IPS-20b (cell line): ENCODE measurements around the gene LPP.

Experiments
- H3K27ac ChIP-seq: one replicate; pipeline ENCODE4 v1.5.1; 2013; ENCODE audit warnings: low read length
- H3K27me3 ChIP-seq: 2 replicates; pipeline ENCODE4 v1.6.1; 2013; ENCODE audit warnings: mild to moderate bottlenecking, low read length, inconsistent platforms; ENCODE audit not compliant: insufficient read depth
- H3K36me3 ChIP-seq: 2 replicates; pipeline ENCODE4 v1.6.1; 2013; ENCODE audit warnings: low read depth, mild to moderate bottlenecking, inconsistent platforms, low read length, moderate library complexity; ENCODE audit not compliant: insufficient read depth
- H3K4me1 ChIP-seq: 2 replicates; pipeline ENCODE4 v1.6.1; 2013; ENCODE audit warnings: mild to moderate bottlenecking, control low read depth, inconsistent platforms, low read length, moderate library complexity; ENCODE audit not compliant: insufficient read depth
- H3K4me3 ChIP-seq: 2 replicates; pipeline ENCODE4 v1.5.1; 2013; ENCODE audit warnings: mild to moderate bottlenecking, low read length, inconsistent platforms
- H3K9ac ChIP-seq: 2 replicates; pipeline ENCODE4 v1.6.1; 2013; ENCODE audit warnings: low read depth, mild to moderate bottlenecking, inconsistent platforms, low read length, moderate library complexity
- H3K9me3 ChIP-seq: 2 replicates; pipeline ENCODE4 v1.6.1; 2013; ENCODE audit warnings: mild to moderate bottlenecking, low read depth, low read length, inconsistent platforms; ENCODE audit not compliant: insufficient read depth

The LPP gene

DNA sequence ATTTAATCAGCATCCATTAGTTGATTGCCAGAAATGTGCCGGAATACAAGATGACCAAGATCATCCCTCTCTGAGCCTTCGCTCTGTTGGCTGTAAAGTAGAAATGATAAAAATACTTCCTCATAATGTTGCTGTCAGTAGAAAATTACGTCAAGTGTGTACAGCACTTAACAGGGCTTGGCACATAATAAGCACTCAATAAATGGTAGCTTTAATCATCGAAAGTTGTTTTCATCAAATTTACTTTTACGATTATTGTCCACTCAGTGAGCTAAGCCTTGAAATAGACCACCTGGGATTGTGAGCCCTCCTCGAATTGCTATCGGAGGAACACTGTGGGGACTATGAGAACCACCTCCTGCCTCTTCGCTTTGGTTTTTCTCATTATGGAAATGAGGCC, 716.5 kb downstream of the LPP start:
- Histone ChIP-seq H3K36me3 (peaks cover 13% of the 10 kb centered on the region; the same call in 1 of the 2 replicates), H3K9me3 (no peaks in the 10 kb centered on the region), H3K27me3 (no peaks in the 10 kb centered on the region), H3K4me3 (no peak overlapping the region), H3K27ac (no peak overlapping the region), H3K9ac (no peak overlapping the region), H3K4me1 (no peaks in the 10 kb centered on the region)

DNA sequence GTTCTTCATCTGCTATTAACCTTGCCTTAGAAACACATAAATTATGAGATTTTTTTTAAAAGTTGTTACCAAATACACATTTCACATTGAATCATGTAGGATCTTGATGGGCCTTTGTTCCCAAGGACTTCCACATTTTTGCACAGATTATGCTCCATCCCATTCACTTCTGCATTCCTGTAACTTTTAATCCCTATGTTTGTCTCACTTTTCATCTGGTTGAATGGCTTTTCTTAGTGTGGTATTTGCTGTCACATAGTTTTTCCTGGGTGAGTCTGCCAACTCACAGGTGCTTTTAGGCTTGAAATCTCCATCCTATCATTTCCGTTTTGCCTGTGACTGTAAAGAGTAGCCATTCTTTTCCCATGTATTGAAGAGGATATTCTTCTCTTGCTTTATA, 720.6 kb downstream of the LPP start:
- Histone ChIP-seq H3K4me3 (no peak overlapping the region), H3K27me3 (no peaks in the 10 kb centered on the region), H3K36me3 (peaks cover 13% of the 10 kb centered on the region; the same call in 1 of the 2 replicates), H3K27ac (no peak overlapping the region), H3K9me3 (no peaks in the 10 kb centered on the region), H3K4me1 (no peaks in the 10 kb centered on the region), H3K9ac (no peak overlapping the region)

DNA sequence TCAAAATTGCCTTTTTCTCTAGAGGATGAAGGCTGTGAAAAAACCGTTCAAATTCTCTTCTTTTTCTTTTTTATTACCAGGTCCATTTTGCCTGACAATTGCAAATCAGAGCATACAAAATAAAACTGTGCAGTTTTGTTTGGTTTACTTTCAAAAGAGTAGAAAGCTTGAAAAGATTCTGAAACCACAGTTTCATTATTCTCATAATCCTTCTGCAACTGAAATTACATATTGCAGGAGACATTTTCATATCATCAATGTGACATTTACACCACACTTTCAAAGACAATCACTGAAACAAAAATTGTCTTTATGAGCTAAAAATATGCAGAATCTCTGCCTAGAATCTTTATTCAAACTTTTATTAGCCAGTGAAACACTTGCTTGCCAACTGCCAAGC, 721.5 kb downstream of the LPP start:
- no peak overlapping the region for H3K4me3 ChIP-seq
- H3K4me1 ChIP-seq, result no peaks in the 10 kb centered on the region
- peaks cover 13% of the 10 kb centered on the region; the same call in 1 of the 2 replicates for H3K36me3 ChIP-seq
- H3K27me3 ChIP-seq, result no peaks in the 10 kb centered on the region
- no peak overlapping the region for H3K9ac ChIP-seq
- no peaks in the 10 kb centered on the region for H3K9me3 ChIP-seq
- no peak overlapping the region for H3K27ac ChIP-seq

DNA sequence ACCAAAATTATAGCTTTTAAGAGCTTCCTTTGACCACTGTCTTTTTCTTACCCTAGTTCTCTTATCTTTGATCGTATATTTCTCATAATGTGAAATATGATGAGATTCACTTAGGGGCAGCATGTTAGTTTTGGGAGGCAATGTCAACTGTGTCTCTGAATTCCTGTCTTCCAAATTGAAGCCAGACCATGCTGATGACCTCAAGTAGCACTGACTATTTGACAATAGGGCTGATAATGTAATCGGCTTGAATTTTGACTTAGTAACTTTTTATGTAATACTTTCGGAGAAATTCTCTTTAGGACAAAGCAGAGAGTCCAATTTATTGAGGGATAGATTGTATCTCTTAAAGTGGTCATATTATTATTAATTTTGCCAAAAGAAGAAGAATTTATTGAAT, 722.4 kb downstream of the LPP start:
- H3K9ac ChIP-seq, result no peak overlapping the region
- no peak overlapping the region for H3K4me3 ChIP-seq
- peaks cover 13% of the 10 kb centered on the region; the same call in 1 of the 2 replicates for H3K36me3 ChIP-seq
- H3K9me3 ChIP-seq, result no peaks in the 10 kb centered on the region
- H3K27ac ChIP-seq, result no peak overlapping the region
- no peaks in the 10 kb centered on the region for H3K27me3 ChIP-seq
- no peaks in the 10 kb centered on the region for H3K4me1 ChIP-seq

DNA sequence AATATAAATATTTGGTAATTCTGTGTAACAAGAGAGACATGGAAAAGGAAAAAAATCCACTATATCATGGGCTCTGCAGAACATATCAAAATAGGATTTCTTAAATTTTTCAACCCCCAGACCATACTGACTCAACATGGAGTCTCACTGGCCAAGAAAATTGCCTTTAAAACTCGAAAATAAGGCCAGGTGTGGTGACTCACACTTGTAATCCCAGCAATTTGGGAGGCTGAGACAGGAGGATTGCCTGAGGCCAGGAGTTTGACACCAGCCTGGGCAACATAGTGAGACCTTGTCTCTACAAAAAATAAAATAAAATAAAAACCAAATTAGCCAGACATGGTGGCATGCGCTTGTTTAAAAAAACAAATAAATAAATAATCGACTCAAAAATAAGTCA, 723.4 kb downstream of the LPP start:
- H3K9me3 ChIP-seq, result no peaks in the 10 kb centered on the region
- no peak overlapping the region for H3K4me3 ChIP-seq
- peaks cover 13% of the 10 kb centered on the region; the same call in 1 of the 2 replicates for H3K36me3 ChIP-seq
- H3K4me1 ChIP-seq, result no peaks in the 10 kb centered on the region
- H3K27me3 ChIP-seq, result no peaks in the 10 kb centered on the region
- H3K27ac ChIP-seq, result no peak overlapping the region
- no peak overlapping the region for H3K9ac ChIP-seq

DNA sequence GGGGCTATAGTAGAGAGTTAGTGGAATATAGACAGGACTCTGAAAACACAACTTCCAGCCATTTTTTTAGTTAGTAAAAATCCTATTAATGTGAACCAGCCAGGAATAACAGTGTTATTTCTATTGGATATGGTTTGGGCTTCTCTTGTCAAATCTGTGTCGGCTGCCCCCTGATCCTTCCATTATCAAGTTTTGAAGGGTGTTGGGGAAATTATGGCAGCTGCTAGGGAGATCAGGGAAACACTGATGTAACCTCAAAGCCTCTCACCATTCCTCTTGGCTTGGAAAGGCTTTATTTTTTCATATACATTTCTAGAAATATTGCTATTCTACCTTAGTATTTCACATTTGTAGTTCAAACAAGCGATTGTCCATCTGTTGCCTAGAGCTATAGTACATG, 724.1 kb downstream of the LPP start:
- Histone ChIP-seq H3K27me3 (no peaks in the 10 kb centered on the region), H3K27ac (no peak overlapping the region), H3K36me3 (peaks cover 13% of the 10 kb centered on the region; the same call in 1 of the 2 replicates), H3K9me3 (no peaks in the 10 kb centered on the region), H3K4me1 (no peaks in the 10 kb centered on the region), H3K9ac (no peak overlapping the region), H3K4me3 (no peak overlapping the region)

DNA sequence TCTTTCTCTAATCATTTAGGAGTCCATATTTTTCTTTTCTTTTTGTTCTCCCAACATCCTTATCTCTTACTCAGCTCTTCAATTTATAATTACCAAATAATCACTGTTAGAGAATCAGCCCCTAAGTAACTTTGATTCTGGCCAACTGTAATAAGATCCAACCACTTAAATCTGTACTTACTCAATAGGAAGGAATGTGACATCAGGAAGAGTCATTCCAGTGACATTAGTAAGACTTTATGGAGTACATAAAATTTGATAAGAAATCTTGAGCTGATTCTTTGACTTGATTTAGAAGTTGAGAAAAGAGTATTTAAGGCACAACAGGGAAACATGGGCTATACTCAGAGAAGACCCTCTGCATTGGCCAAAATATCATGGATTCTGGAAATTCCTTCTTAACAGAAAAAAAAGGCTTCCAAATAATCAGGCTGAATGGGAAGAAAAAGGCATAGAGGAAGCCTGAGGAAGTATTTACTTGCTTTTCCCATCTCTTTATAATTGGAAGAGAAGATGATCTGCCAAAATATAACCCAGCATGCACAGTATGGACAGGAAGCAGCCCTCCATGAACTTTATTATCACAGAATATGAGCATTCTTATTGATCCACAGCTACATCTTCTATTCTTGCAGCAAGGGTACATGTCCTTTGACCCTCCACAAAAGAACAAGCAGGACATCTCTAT, 728.1 kb downstream of the LPP start:
- no peak overlapping the region for H3K4me3 ChIP-seq
- H3K27ac ChIP-seq, result no peak overlapping the region
- H3K36me3 ChIP-seq, result no peaks in the 10 kb centered on the region

DNA sequence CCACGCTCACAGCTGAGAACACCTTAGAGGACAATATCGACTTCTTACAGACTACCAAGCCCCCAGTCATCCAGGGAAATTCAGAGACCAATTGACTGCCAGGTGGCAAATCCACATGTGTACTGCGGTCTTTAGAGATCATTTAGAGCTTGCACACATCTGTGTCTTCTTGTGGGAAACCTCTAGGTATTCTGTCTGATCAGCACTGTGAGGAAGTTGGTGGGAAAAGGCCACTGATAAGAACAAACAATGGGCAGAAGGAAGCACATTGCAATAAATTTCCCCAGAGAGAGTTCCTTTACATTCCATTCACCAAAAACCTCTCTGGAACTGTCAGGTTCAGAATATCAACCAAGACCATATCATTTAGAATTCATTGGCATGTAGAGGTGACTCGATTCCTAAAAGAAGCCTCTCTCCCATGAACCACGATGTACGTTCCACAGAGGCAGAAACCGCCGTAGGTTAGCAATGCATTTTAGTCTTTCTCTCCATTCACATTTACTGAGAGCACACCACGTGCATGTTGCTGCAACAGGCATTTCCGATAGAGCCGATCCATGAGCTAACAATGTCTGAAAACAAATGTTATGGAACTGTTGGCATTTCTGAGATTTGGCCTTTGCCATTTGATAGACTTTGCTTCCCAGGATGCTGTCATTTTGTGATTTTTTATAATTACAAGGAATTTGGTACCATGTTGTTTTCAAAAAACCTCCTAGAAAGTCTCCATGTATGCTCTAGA, 730.5 kb downstream of the LPP start:
- Histone ChIP-seq H3K27me3 (no peaks in the 10 kb centered on the region), H3K36me3 (no peaks in the 10 kb centered on the region), H3K9ac (no peak overlapping the region), H3K4me3 (no peak overlapping the region), H3K9me3 (no peaks in the 10 kb centered on the region), H3K4me1 (no peaks in the 10 kb centered on the region), H3K27ac (no peak overlapping the region)

More for the DNA sequence above, 728.1 kb downstream of the LPP start:
- H3K4me1 ChIP-seq, result no peaks in the 10 kb centered on the region
- H3K27me3 ChIP-seq, result no peaks in the 10 kb centered on the region
- H3K9ac ChIP-seq, result no peak overlapping the region
- no peaks in the 10 kb centered on the region for H3K9me3 ChIP-seq

DNA sequence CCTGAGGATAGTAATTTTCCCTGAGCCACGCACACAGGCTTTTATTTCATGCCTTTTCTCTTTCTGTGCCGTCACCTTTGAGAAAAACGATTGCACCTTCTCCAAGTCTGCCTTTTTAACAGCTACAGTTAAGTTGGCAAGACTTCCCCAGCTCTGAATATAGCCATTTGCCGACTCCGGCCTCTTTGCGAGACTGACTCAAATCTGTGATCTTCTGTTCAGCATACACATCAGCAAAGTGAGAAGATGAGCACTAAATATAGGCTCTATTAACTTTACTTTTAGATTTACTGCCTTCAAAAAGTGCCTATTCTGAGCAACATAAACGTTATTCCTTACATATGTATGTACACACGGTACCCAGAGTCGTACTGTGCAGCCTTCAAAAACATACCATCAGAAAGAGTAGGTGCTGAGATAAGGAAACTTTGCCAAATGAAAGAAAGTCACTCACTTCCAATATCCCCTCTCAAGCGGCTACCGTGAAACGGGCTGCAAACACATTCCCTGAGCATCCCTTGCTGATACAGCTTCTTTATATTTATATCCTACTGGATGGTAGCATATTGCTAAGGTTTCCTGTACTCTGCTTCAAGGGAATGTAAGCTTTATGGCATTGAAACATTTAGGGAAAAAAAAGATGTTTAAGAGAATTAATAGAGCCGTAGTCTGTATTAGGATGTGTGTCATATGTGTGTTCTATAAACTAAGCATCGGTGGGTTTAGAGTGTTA, 734.5 kb downstream of the LPP start:
- no peak overlapping the region for H3K4me3 ChIP-seq
- no peaks in the 10 kb centered on the region for H3K4me1 ChIP-seq
- no peaks in the 10 kb centered on the region for H3K27me3 ChIP-seq
- H3K9me3 ChIP-seq, result no peaks in the 10 kb centered on the region
- no peak overlapping the region for H3K9ac ChIP-seq
- H3K36me3 ChIP-seq, result no peaks in the 10 kb centered on the region
- H3K27ac ChIP-seq, result no peak overlapping the region

DNA sequence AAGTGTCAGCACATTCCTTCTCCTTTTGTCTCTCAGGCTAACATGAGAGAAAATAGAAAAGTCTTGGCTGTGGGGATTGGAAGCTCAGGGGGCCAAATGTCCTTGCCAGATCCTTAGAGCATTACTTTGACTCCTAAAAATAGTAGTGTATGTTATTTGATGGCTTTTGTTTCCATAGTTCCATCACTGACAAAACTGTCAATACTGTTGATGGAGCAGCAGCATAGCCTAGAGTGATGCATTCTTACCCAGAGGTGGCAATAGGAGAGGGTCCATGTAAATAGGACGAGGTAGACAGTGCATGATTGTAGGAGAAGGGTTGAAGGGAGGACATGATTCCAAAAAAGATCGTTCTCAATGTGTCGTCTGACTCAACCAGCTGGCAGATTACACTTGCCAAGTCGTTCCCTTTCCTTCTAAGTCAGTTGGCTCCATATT, 735.1 kb downstream of the LPP start:
- no peak overlapping the region for H3K9ac ChIP-seq
- no peaks in the 10 kb centered on the region for H3K36me3 ChIP-seq
- no peaks in the 10 kb centered on the region for H3K9me3 ChIP-seq
- no peaks in the 10 kb centered on the region for H3K4me1 ChIP-seq
- H3K27ac ChIP-seq, result no peak overlapping the region
- no peak overlapping the region for H3K4me3 ChIP-seq
- H3K27me3 ChIP-seq, result no peaks in the 10 kb centered on the region

DNA sequence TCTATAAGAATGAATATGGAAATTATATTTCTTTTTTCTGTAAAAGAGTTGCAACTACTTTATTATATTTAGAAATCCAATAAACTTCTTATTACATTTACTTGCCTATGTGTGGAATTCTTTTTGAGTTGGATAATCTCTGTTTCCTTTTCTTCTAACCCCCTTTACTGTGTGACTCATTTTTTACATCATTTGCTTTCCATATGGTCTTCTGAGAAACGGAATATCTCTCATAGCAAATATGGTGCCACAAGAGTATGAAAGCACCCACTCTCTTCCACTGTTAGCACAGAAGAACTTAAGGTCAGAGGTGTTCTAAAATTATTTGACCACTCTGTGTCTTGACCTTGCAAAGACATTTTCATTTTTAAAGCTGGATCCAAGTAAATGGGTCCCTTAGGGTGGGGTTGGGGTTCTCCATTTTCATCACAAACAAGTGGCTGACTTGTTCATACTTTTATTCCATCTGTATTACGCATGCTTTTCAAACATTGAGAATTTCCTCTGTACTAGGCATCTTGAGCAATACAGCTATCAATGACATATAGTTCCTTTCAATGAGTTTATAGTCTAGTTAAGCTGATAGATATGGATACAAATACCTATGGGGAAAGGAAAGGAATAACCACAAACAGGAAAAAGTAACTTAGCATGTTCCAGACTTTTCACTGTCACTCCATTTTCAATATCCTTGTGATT, 736.8 kb downstream of the LPP start:
- H3K9ac ChIP-seq, result no peak overlapping the region
- H3K36me3 ChIP-seq, result no peaks in the 10 kb centered on the region
- no peak overlapping the region for H3K4me3 ChIP-seq
- no peaks in the 10 kb centered on the region for H3K9me3 ChIP-seq
- no peaks in the 10 kb centered on the region for H3K27me3 ChIP-seq
- H3K4me1 ChIP-seq, result no peaks in the 10 kb centered on the region
- H3K27ac ChIP-seq, result no peak overlapping the region
